ENCODE data around the gene EPG5. TPM values are rescaled to one million over a fixed set of nuclear protein-coding genes. Genes with fewer than 3 reads are reported as not detected.

EPG5 gene
- total RNA-seq, 2 experiments from 2014 or later, result 4.8 to 8.7 TPM

DNA sequence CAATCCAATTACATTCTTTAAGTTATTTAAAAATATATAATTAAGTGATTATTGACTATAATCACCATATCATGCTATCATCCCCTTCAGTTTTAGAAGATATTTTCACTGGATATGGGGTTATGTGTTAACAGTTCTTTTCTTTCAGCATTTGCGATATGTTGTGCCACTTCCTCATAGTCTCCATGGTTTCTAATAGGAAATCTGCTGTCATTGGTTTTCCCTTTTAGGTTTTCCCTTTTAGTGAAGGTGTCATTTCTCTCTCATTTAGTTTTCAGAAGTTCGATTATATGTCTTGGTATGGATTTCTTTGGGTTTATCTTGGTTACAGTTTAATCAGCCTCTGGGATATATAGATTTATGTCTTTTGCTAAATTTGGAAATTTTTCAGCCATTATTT lies 34.8 kb upstream of the EPG5 start:
- H3K9me3 ChIP-seq (ENCODE audit: low read length), result no peaks in the 10 kb centered on the region
- ChIA-PET CTCF (ENCODE audit: unreplicated experiment) (no interaction called here), POLR2A (no interaction called here)
- no peaks in the 10 kb centered on the region for H3K9me2 ChIP-seq (ENCODE audit: insufficient read depth, low read length)
- no peak overlapping the region for H3K4me2 ChIP-seq (ENCODE audit: low read length)
- H3K4me3 ChIP-seq (ENCODE audit: low read depth, low read length, poor library complexity, severe bottlenecking), result no peak overlapping the region
- H3K27ac ChIP-seq (ENCODE audit: low read depth, low read length, poor library complexity, severe bottlenecking), result no peak overlapping the region
- DNase-seq (ENCODE audit: low spot score), result no peak
- H3K4me1 ChIP-seq (ENCODE audit: insufficient read depth, low read length, poor library complexity, severe bottlenecking), result no peaks in the 10 kb centered on the region
- H2AFZ ChIP-seq (ENCODE audit: low read length), result no peak overlapping the region
- no peaks in the 10 kb centered on the region for H3K79me2 ChIP-seq (ENCODE audit: insufficient read depth, low read depth, low read length)
- intact Hi-C loops (cut with micrococcal nuclease; ENCODE audit: unreplicated experiment), result no loop called here
- TF ChIP-seq EZH2phosphoT487 (IDR thresholded peaks at IDR 0.05; ENCODE audit: borderline replicate concordance, low read depth, low read length), result no peak
- TF ChIP-seq CTCF (conservative IDR thresholded peaks at IDR 0.05; ENCODE audit: low read length), result no peak
- no peaks in the 10 kb centered on the region for H3K36me3 ChIP-seq (ENCODE audit: insufficient read depth, low read length)
- H4K20me1 ChIP-seq (ENCODE audit: insufficient read depth, low read length), result no peaks in the 10 kb centered on the region
- BruUV-seq (replicated peaks), result no TSS peak

- CTCF ChIA-PET (ENCODE audit: unreplicated experiment), result no interaction called here
- Histone ChIP-seq H2AFZ (ENCODE audit: low read length) (no peak overlapping the region), H3K4me3 (ENCODE audit: low read depth, low read length, poor library complexity, severe bottlenecking) (no peak overlapping the region), H4K20me1 (ENCODE audit: insufficient read depth, low read length) (no peaks in the 10 kb centered on the region), H3K9me2 (ENCODE audit: insufficient read depth, low read length) (no peaks in the 10 kb centered on the region), H3K4me2 (ENCODE audit: low read length) (no peak overlapping the region), H3K36me3 (ENCODE audit: insufficient read depth, low read length) (no peaks in the 10 kb centered on the region), H3K4me1 (ENCODE audit: insufficient read depth, low read length, poor library complexity, severe bottlenecking) (no peaks in the 10 kb centered on the region), H3K9me3 (ENCODE audit: low read length) (no peaks in the 10 kb centered on the region), H3K27ac (ENCODE audit: low read depth, low read length, poor library complexity, severe bottlenecking) (no peak overlapping the region), H3K79me2 (ENCODE audit: insufficient read depth, low read depth, low read length) (no peaks in the 10 kb centered on the region)
- POLR2A ChIA-PET, result no interaction called here
- DNase-seq (ENCODE audit: low spot score), result no peak
- no peak for TF ChIP-seq CTCF (conservative IDR thresholded peaks at IDR 0.05; ENCODE audit: low read length)
- no peak for TF ChIP-seq EZH2phosphoT487 (IDR thresholded peaks at IDR 0.05; ENCODE audit: borderline replicate concordance, low read depth, low read length)
- intact Hi-C loops (cut with micrococcal nuclease; ENCODE audit: unreplicated experiment), result no loop called here
- BruUV-seq (replicated peaks), result no TSS peak
These were observed 33.9 kb upstream of the EPG5 start for GRCh38 chr18:46001074-46001473.

DNA sequence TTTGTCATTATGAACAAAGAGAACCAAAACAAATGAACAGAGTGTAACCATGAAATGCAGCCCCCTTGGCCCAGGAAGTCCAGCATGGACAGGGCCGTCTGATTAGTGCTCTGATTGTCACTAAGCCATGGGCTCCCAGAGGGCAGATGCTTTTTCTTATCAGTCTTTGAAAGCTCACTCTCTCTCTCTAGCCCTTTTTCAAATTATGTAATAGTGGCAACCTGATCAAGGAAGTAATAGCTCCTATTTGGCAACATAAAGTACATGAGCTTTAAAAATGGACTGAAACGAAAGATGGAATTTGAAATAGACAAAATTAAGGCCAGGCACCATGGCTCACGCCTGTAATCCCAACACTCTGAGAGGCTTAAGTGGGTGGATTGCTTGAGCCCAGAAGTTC lies 32.4 kb upstream of the EPG5 start:
- no peaks in the 10 kb centered on the region for H3K9me3 ChIP-seq (ENCODE audit: low read length)
- intact Hi-C loops (cut with micrococcal nuclease; ENCODE audit: unreplicated experiment), result no loop called here
- no peak overlapping the region for H3K27ac ChIP-seq (ENCODE audit: low read depth, low read length, poor library complexity, severe bottlenecking)
- no peak overlapping the region for H3K4me3 ChIP-seq (ENCODE audit: low read depth, low read length, poor library complexity, severe bottlenecking)
- TF ChIP-seq CTCF (conservative IDR thresholded peaks at IDR 0.05; ENCODE audit: low read length) (no peak), EZH2phosphoT487 (IDR thresholded peaks at IDR 0.05; ENCODE audit: borderline replicate concordance, low read depth, low read length) (no peak)
- ChIA-PET CTCF (ENCODE audit: unreplicated experiment) (no interaction called here), POLR2A (no interaction called here)
- no peaks in the 10 kb centered on the region for H3K9me2 ChIP-seq (ENCODE audit: insufficient read depth, low read length)
- no peaks in the 10 kb centered on the region for H4K20me1 ChIP-seq (ENCODE audit: insufficient read depth, low read length)
- no peak for DNase-seq (ENCODE audit: low spot score)
- no peaks in the 10 kb centered on the region for H3K4me1 ChIP-seq (ENCODE audit: insufficient read depth, low read length, poor library complexity, severe bottlenecking)
- H3K4me2 ChIP-seq (ENCODE audit: low read length), result no peak overlapping the region
- no peak overlapping the region for H2AFZ ChIP-seq (ENCODE audit: low read length)
- no peaks in the 10 kb centered on the region for H3K79me2 ChIP-seq (ENCODE audit: insufficient read depth, low read depth, low read length)
- no peaks in the 10 kb centered on the region for H3K36me3 ChIP-seq (ENCODE audit: insufficient read depth, low read length)
- BruUV-seq (replicated peaks), result no TSS peak
